Retinal pigment epithelial cell (primary cell): ENCODE measurements around the gene ARRDC1.

Experiments used
- DNase-seq: peaks from one replicate; pipeline ENCODE4 v3.0.0-alpha.2; 2010; ENCODE audit warnings: low read depth
- H3K4me3 ChIP-seq: 2 replicates; pipeline ENCODE4 v1.5.1; 2011; ENCODE audit warnings: mild to moderate bottlenecking, low read length, control low read depth, moderate library complexity
- CTCF ChIP-seq: conservative IDR thresholded peaks from 2 replicates; pipeline ENCODE4 v1.5.1; 2011; ENCODE audit warnings: low read depth, low read length, control low read depth, inconsistent platforms

Gene ARRDC1

GRCh38 chr9:137631345-137632229 is 26.1 kb downstream of the ARRDC1 start:
- no peak overlapping the region for H3K4me3 ChIP-seq
- no peak for DNase-seq
- TF ChIP-seq CTCF, result no peak

GRCh38 chr9:137632230-137633161 is 27.0 kb downstream of the ARRDC1 start:
- no peak for DNase-seq
- no peak overlapping the region for H3K4me3 ChIP-seq
- no peak for TF ChIP-seq CTCF

- no peak for TF ChIP-seq CTCF
- no peak for DNase-seq
- no peak overlapping the region for H3K4me3 ChIP-seq
Observed at GRCh38 chr9:137634016-137634415, 28.5 kb downstream of the ARRDC1 start.

GRCh38 chr9:137638680-137639079 is 33.2 kb downstream of the ARRDC1 start:
- no peak overlapping the region for H3K4me3 ChIP-seq
- TF ChIP-seq CTCF, result no peak
- DNase-seq, result no peak

- no peak for DNase-seq
- no peak for TF ChIP-seq CTCF
- H3K4me3 ChIP-seq, result no peak overlapping the region
Observed at GRCh38 chr9:137639303-137640051, 34.0 kb downstream of the ARRDC1 start.

- TF ChIP-seq CTCF, result no peak
- no peak overlapping the region for H3K4me3 ChIP-seq
- no peak for DNase-seq
Observed at GRCh38 chr9:137640862-137641261, 35.4 kb downstream of the ARRDC1 start.
